ENCODE data around the gene C3orf18. TPM values are rescaled to one million over a fixed set of nuclear protein-coding genes. Genes with fewer than 3 reads are reported as not detected.
"Not testable (repeated sequence)": the region's sequence is repeated elsewhere in the genome, so short reads cannot be mapped to it uniquely, and the experiment has no call there.

C3orf18 gene
- total RNA-seq, 2 experiments from 2014 or later: 15.9 to 17.1 TPM

DNA sequence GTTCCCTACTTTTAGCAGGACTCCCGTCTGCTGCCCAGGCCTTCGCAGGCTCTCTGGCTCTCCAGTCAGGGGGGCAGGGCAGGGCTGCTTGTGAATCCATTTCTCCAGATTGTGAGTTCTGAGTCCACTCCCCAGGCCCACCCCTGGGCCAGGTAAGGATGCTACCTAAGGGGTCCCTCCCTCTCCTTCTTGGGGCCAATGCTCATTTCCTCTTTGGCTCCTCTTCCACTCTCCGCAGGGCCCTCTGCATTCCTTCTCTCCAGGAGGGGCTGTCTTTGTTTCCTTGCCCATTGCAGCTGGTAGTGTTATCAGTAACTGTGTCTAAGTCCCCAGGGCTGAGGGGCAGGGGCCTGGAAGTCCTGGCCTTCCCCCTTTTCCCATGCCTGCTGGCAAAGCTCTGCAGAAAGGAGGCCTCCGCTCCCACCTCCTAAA is 51.1 kb downstream of the C3orf18 start:
- no peak overlapping the region for H3K27ac Mint-ChIP-seq
- H3K4me1 Mint-ChIP-seq: peaks cover 5% of the 10 kb centered on the region
- H3K27me3 Mint-ChIP-seq: peaks cover 8% of the 10 kb centered on the region
- no peaks in the 10 kb centered on the region for H3K9me3 Mint-ChIP-seq
- H3K4me3 Mint-ChIP-seq: no peak overlapping the region
- DNase-seq: no peak
- no peaks in the 10 kb centered on the region for H3K36me3 Mint-ChIP-seq

DNA sequence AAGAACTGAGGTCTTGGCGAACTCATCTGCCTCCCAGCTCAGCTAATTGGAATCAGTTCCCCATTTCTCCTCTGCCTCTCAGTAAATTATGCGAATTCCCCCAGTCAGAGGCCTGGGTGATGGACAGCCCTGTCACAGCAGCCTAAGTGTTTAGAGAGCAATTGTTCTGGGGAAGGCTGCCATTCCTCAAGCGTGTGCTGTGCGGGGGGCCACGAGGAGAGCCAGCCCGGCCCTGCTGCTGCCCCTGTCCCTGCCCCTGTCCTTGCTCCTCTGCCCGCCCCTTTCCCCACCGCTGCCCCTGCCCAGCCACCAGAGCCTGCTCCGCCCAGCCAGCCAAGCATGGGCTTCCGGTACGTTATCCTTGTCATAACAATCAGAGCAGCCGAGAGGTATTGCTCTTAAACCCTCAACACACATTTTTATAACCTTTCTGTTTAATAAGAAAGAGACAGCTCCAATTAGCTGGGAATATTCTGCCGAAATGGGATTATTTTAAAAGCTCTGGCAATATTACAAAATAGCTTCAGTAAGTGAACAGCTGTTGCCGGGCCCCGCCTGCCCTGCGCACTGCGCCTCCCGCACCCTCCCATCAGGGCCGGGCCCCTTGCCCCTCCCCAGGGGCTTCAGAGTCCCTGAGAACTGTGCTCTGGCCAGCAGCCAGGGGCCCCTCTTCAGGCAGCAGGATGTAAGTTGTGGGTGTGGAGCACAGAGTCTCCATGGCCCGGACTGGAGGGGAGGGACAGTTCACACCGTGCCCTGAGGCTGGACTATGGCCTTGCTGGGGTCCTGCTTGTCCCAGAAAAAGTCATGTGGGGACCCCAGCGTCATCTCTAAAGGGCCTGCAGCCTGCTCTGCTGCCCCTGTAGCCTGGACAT is 51.7 kb downstream of the C3orf18 start:
- H3K9me3 Mint-ChIP-seq: no peaks in the 10 kb centered on the region
- H3K27ac Mint-ChIP-seq: no peak overlapping the region
- H3K27me3 Mint-ChIP-seq: peaks cover 8% of the 10 kb centered on the region
- H3K36me3 Mint-ChIP-seq: no peaks in the 10 kb centered on the region
- DNase-seq: no peak
- H3K4me1 Mint-ChIP-seq: peaks cover 5% of the 10 kb centered on the region
- no peak overlapping the region for H3K4me3 Mint-ChIP-seq

GRCh38 chr3:50512908-50513307 is 54.6 kb downstream of the C3orf18 start:
- not testable (repeated sequence) for H3K27ac Mint-ChIP-seq, H3K4me3 Mint-ChIP-seq

GRCh38 chr3:50512131-50512530 is 55.4 kb downstream of the C3orf18 start:
- peaks cover 5% of the 10 kb centered on the region for H3K27me3 Mint-ChIP-seq
- no peak overlapping the region for H3K27ac Mint-ChIP-seq
- no peaks in the 10 kb centered on the region for H3K4me1 Mint-ChIP-seq
- no peak overlapping the region for H3K4me3 Mint-ChIP-seq
- DNase-seq: no peak
- H3K36me3 Mint-ChIP-seq: no peaks in the 10 kb centered on the region
- H3K9me3 Mint-ChIP-seq: no peaks in the 10 kb centered on the region

More at GRCh38 chr3:50512908-50513307, 54.6 kb downstream of the C3orf18 start:
- H3K9me3 Mint-ChIP-seq, H3K36me3 Mint-ChIP-seq, H3K27me3 Mint-ChIP-seq, DNase-seq, H3K4me1 Mint-ChIP-seq: not testable (repeated sequence)

- Mint-ChIP-seq H3K4me1 (no peaks in the 10 kb centered on the region), H3K27me3 (peaks cover 5% of the 10 kb centered on the region), H3K27ac (no peak overlapping the region), H3K36me3 (no peaks in the 10 kb centered on the region), H3K9me3 (no peaks in the 10 kb centered on the region), H3K4me3 (no peak overlapping the region)
- DNase-seq: no peak
Observed at GRCh38 chr3:50510325-50510724, 57.2 kb downstream of the C3orf18 start.

DNA sequence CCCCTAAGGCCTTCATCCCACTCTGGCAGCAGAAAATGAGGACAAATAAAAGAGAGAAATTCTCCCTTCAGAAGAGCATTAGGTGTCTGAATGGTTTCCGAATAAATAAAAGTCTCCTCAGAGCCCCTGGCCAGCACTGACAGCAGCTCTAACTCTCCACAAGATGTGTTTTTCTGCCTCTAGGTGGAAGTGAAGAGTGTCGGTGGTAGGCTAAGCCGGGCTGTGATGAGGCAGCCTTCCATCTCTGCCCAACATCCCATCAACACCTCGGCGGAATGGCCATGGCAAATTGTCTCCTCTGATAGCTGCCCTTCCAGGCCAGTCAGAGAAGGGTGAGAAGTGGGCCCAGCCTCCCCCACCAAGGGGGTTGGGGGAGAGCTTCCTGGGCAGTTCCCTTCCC is 57.8 kb downstream of the C3orf18 start:
- Mint-ChIP-seq H3K36me3 (no peaks in the 10 kb centered on the region), H3K27ac (no peak overlapping the region), H3K9me3 (no peaks in the 10 kb centered on the region), H3K4me1 (no peaks in the 10 kb centered on the region), H3K27me3 (peaks cover 2% of the 10 kb centered on the region), H3K4me3 (no peak overlapping the region)
- DNase-seq: no peak

GRCh38 chr3:50508821-50509220 is 58.7 kb downstream of the C3orf18 start:
- H3K9me3 Mint-ChIP-seq: no peaks in the 10 kb centered on the region
- DNase-seq: no peak
- no peak overlapping the region for H3K4me3 Mint-ChIP-seq
- no peaks in the 10 kb centered on the region for H3K36me3 Mint-ChIP-seq
- H3K27me3 Mint-ChIP-seq: no peaks in the 10 kb centered on the region
- no peaks in the 10 kb centered on the region for H3K4me1 Mint-ChIP-seq
- H3K27ac Mint-ChIP-seq: no peak overlapping the region

Other genes starting within 250 kb of the C3orf18 start
- 1 to 10 TPM; 6.5 to 6.8 TPM for gene HYAL2, start 245.0 kb downstream of the C3orf18 start, total RNA-seq
- 10 to 100 TPM; 26.8 to 29.1 TPM for gene TUSC2, start 239.5 kb downstream of the C3orf18 start, total RNA-seq
- gene RASSF1, start 226.9 kb downstream of the C3orf18 start, total RNA-seq: 10 to 100 TPM; 51.7 to 53.7 TPM
- gene ZMYND10, start 222.0 kb downstream of the C3orf18 start, total RNA-seq: under 1 TPM; 0.39 to 0.74 TPM
- 10 to 100 TPM; 41.1 to 43.8 TPM for gene NPRL2, start 217.0 kb downstream of the C3orf18 start, total RNA-seq
- 10 to 100 TPM; 19.4 to 19.5 TPM for gene CYB561D2, start 216.9 kb downstream of the C3orf18 start, total RNA-seq
- 10 to 100 TPM; 19.0 to 20.2 TPM for gene TMEM115, start 208.2 kb downstream of the C3orf18 start, total RNA-seq
- under 1 TPM; 0.70 to 0.80 TPM for gene CACNA2D2, start 64.1 kb downstream of the C3orf18 start, total RNA-seq
- gene HEMK1, start 1.8 kb upstream of the C3orf18 start, total RNA-seq: 10 to 100 TPM; 59.8 to 64.7 TPM
- gene CISH, start 44.0 kb upstream of the C3orf18 start, total RNA-seq: 100 to 1,000 TPM; 192 to 193 TPM
- 100 to 1,000 TPM; 166 to 171 TPM for gene MAPKAPK3, start 49.4 kb upstream of the C3orf18 start, total RNA-seq
- gene DOCK3, start 107.2 kb upstream of the C3orf18 start, total RNA-seq: 1 to 10 TPM; 1.9 to 2.1 TPM